ENCODE data around the gene FBXO42.

DNA sequence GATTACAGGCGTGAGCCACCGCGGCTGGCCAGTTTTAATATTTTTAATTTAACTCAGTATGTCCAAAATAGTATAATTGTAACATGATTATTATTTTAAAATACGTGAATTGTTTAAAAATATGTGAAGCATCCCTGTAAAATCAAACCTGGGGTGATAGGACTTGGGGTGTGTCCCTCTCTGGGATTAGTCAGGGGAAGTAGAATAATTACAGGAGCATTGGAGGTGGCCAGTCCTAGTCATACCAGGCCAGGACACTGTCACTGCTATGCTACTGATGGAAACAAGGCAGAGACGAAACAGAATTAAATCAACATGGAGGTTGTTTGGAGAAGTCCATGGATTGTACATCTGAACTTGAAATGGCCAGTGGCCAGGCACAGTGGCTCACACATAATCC is 31.6 kb upstream of the FBXO42 start:
- TF ChIP-seq SP1 (IDR thresholded peaks at IDR 0.05) (no peak), TARDBP (IDR thresholded peaks at IDR 0.05) (no peak), FOXM1 (IDR thresholded peaks at IDR 0.05; ENCODE audit: borderline replicate concordance) (no peak), ARNT (IDR thresholded peaks at IDR 0.05) (no peak)

All from HEK293T (cell line).